ENCODE measurements around the gene ZNF423. TPM values are rescaled to one million over a fixed set of nuclear protein-coding genes. Genes with fewer than 3 reads are reported as not detected.

The ZNF423 gene
- total RNA-seq, 1 donor from 2014 or later = 22.5 TPM

DNA sequence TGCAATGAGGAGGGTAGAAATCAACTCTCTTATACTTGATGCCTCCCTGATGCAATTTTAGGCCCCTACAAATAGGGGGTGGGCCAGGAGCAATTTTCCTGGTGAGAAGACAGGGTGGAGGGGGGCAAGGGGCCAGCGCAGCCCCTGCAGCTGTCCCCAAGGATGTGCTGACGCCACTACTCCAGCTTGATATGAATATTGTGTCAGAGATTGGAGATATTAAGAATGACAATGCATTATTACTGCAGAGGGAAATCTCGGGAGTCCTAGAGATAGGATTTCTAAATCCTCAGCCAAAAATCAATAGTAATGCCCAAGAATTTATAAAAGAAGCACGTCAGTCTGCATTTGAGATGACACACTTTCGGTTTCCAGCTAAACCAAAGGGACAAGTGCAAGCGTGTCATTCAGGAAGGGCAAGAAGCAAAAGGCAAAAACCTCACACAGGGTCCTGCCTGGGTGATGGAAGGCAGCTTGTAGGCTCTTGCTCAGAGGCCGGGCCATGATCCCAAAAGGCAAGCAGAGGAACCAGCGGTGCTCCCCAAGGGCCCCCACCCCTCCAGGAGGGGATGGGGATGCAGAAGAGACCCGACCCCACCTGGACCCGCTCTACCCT, 303.5 kb downstream of the ZNF423 start:
- peak; percentile 44 for DNase-seq

DNA sequence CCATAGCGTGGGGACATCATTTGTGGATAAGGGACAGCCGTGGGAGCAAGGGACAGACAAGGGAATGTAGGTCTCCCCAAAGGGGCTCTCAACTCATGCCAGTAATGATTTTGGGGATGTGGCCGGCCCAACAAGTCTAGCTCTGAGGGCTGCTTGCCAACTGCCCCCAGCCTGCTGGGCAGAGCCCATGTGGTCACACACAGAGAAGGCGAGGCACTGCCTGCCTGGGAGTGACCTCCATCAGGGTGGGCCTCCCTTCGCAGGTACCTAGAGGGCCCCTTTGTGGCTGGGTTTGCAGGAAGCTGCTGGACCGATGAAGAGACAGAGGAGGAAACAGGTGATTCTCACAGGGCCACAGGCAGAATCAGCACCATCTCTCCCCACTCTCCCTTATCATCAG, 305.2 kb downstream of the ZNF423 start:
- DNase-seq = no peak

DNA sequence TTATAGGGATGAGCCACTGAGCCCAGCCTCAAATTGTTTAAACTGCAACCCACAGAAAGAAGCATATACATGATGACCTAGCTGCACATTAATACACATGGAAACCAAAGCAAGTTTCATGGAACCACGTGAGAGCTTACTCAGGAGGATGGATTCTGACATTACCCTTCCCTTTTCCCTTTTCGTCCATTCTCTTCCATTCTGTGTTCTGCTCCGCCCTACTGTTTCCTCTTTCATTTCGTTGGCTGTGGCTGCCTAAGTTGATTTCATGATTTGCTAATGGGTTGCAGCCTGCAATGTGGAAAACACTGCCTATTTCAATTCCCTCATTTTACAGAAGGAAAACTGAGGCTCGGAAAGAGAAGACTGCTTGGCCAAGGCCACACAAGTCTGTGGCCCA, 305.8 kb downstream of the ZNF423 start:
- no peak for DNase-seq

DNA sequence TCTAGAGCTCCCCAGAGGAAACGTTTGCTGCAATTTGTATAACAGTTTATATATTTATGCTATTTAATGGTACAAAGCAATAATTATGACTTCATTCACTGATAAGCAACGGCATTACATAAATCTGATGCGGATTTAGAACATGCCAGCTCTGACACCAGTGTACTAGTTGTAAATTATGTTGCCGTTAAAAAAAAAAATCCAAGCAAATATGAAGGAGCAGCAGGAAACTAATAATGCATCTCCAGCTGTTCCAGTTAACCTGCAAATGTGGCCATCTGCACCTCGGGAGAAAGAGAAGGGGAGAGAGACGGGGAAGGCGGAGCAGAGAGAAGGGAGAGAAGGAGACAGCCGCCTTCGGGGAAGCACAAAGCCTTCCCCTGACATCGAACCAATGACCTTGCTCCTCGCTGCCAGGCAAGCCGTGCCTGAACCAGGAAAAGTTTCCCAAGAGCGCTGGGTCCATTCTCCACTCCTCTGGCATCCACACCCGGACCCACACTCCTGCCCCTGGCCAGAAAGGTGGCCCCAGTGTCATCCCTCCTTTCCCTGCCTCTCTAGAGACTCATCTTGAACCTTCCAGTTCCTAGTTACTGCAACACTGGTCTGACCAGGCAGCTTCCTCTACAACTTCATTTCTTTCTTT, 307.5 kb downstream of the ZNF423 start:
- no peak for DNase-seq

DNA sequence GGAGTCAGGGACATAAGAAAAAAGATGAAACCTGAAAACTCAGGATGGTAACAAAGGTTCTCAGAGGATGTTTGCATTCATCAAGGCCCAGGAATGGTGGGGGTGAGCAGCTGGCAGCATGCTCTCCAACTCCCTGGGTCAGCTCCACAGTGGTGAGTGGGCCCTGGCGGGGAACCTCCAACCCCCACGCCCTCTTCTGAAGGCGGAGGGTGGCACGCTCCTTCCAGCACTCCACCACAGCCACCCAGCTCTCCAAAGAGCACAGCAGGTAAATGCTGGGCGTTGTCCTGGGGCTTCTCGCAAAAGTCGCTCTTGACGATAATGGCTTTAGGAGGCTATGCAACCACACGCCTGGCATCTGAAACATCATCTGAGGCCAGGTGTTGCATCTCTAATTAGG, 308.5 kb downstream of the ZNF423 start:
- DNase-seq = no peak

DNA sequence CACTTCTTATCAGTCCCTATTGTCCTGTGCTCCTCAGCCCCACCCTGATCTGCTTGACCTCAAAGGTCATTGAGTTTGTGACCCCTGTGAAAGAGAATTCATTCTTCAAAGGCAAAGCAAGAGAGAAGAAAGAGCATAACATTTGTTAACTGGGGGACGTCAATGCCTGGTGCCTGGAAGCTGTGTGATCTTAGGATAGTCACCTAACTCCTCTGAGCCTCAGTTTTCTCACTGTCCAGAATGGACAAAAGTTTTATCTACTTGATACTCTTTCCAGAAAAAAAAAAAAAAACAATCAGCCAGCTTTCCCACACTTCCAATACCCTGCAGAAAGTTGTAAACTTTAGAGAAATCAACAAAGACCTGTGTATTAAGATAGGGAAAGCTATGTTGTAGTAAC, 309.2 kb downstream of the ZNF423 start:
- no peak for DNase-seq

DNA sequence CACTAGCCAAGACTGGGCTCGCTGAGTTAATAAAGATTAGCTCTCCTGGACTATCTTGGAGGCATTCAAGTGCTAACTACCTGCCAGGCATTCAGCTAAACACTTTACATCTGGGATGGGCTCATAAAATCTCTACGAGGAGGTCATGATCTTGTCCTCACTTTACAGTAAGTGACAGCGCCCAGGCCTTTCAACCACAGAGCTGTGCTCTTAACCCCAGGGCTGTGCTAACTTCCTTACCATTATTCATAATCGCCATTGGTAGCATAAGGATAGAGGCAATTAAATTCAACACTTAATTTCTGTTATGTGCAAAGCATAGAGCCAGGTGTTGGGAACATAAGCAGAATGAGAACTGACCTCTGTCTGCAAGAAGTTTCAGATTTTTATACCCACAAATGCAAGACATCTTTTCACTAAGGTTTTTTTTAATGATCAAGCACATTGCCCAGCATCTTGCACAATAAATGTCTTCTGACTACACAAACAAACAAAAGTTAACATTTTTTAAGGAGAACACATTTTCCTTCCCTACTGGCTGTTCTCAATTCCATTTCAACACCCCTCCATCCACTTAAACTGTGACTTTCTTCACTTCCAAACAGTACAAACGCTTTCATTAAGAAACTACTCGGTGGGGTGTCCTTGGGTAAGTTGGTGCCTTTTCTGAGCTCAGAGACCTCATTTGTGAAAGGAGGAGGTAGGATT, 310.0 kb downstream of the ZNF423 start:
- no peak for DNase-seq

DNA sequence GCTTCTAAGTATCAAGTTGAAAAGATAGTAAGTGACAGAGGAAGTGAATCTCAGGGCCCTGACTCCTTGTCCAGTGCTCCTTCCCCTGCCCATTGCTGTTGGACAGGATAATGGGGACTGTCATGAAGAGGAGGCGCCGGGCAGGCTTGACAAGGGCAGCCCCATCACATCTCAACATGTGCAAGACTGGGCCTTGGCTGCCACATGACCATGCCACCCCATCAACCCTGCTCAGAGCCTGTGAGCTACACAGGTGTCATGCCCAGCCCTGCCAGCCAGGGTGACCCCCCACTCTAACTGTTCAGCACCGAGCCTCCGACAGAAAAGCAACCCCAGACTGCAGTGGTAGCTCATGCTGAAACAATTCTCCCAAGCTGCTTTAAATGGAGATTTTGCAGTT, 310.7 kb downstream of the ZNF423 start:
- no peak for DNase-seq

DNA sequence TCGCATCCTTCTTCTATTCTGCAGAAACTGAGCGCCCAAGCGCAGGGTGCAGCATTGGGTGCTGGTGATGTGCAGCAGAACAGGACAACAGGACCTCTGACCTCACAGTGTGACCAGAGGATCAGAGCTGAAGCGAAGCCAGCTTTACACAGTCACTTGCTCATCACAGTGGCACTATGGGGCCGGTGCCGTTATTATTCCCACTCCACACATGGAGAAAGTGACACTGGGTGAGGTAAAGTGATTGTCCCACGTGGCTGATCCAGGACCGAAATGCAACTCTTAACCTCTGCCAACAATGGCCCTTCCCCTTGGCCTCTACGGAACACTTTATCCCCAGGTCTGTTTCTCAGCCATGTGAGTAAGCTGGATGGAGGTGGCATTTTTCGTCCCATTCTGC, 311.1 kb downstream of the ZNF423 start:
- DNase-seq = no peak

DNA sequence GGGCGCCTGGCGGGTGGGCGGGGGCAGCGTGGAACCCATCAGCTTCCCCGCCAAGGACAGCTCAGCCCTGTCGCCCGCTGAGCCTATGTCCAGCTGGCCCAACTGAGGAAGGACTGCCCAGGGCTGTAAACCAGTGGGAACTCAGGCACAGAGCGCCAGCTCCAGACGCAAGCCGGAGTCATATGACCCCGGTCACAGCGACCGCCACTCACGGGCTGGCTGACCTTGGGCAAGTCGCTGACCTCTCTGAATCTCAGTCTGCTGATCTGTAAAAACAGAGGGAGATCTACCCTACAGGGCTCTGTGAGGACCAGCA, 312.3 kb downstream of the ZNF423 start:
- no peak for DNase-seq

DNA sequence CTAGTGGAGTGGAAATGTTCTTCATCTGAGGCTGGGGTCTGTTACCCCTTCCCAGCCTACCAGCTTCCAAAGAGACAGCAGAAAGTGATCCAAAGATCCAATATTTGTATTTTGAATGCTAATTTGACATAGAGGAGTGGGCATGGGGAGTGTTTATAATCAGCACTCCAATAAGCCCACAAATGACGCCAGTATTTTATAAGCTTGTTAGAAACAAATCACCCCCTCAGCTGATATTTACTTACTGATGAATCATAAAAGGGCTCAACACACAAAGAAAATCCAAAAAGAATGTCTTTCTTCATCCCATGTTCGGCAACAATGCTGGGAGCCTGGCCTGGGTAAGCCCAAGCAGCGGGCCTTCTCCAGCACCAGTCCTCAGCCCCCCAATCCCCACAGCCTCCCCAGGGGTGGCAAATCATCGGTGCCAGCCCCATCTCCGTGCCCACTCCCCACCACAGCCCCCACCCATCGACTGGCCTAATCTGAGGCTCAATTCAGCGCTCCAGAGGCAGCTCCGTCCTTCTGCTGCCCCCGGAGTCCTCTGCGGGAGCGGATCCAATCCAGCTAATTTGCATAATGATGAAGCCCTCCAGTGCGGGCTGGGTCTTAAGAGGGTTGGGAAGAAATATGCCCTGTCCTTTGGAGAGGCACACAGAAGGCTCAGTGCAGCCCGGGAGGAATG, 312.8 kb downstream of the ZNF423 start:
- peak; percentile 64 for DNase-seq

DNA sequence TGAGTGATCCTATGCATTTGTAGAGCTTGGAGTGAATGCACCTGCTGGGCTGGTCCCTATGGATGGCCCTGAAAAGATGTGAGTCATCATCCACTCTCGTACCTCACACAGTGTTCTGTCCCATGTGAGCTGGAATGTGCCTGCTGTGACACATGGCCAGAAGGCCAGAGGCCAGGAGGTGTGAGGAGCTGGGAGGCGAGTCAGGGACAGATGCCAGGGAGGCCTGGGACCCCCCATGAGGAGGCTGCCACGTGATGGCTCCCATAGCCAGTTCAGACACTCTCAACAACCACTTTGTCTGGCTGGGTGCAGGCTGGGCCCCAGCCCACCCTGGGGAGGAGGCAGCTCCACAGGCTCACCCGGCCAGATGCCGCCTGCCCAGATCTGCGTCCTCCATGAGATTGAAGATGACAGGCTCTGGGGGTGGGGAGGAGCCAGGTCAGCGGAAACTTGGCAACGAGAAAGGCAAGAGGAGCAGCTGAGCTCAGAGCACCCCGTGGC, 313.5 kb downstream of the ZNF423 start:
- peak; percentile 86 for DNase-seq

DNA sequence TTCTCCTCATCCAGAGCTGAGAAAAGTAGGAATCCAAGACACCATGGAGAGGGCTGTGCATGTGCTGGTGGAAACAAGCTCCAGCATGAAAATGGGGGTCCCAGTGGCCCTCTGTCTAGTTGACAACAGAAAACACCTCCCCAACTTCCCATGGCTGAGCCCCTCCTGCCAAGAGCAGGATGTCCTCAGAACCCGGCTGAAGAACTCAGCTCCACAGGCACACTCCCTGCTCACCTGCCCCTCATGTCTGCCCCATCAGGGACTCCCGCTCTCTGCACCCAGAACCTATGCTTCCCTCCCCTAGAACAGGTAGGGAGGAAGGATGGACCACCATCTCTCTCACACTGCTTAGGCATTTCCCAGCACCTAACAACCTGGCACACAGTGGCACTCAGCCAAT, 315.1 kb downstream of the ZNF423 start:
- no peak for DNase-seq

DNA sequence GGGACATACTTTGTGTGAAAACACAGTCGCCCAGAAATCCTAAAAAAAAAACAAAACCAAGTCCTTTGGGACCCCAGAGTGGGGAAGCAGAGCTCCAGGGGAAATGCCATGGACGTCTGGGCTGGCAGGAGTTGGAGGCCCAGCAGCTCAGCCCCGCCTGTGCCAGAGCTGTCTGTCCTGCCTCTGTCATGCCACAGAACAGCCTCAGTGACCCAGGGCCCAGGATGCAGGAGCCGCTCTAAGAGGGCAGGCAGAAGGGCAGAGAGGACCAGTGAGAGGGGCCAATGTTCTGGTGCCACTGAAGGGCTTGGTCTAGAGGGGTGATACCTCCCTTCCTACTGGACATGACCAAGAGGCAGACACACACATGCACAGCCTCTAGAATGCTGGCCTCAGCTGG, 316.2 kb downstream of the ZNF423 start:
- DNase-seq = no peak

DNA sequence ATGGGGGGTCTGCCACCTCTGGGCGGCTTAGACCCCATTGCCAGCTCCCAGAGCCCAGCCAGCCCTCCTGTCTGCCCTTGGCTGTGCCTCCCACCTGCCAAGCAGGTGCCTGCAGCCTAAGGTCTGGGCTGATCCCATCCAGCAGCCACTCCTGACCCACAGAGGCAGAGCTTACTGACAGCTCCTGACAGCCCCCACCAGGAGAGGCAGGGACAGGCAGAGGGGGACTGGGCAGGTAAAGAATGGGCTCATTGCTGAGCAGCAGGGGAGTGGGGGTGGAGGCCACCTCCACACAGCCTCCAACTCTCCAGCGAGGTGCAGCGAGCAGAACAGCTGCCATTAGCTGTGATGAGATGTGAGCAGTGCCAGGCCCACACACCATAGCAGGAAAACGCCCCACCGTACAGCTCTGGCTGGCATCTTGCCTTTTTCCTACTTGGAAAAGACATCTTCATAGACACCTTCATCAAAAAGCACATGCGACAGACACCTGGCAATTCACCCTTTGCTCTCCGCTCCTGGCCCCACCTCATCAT, 317.9 kb downstream of the ZNF423 start:
- peak; percentile 54 for DNase-seq

DNA sequence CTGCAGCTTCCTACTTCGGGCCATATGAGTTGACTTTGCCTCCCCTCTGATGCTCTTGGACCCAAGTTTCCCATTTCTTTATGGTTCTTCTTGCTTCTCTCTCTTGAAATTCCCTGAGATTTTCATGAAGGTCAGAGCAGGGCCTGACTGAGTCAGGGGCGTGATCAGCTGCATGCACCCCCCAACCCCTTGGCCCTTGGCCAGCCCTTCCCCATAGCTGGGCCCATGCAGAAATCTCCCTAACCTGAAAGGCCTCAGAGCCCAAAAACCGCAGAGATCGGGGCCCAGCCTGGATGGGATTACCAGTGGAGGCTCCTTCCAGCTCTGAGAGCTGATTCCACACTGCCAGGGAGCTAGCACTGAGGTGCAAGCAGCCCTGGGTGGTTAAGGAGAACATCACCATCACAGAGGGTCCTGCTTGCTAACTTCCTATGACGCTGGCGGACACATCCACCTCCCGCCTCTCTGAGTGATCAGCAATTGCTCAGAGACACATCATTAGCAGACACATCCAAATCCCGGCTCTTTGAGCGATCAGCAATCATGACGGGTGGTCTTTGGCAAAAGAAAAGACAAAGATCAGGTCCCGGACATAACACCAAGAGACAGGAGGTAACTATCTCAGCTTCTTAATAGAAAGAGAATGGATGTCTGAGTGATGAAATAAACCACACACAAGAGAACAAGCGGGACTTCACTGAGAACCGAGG, 320.9 kb downstream of the ZNF423 start:
- no peak for DNase-seq

DNA sequence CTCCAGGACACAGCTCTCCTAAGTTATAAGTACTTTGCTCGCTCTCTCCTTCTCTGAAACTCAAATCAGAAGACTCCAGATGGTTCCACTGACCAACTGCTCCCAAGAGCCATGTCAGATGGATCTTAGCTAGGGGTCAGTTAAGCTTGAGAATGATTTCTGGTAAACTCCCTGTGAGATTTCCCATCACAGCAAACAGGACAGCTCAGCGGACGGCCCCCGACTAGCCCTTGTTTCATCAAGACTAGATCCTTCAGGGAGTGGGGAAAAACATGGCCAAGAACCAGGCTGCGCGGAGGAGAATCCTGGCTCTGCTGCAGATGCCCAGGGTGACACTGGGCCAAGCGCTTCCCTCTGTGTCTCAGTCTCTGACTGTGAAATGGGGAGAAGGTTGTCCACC, 322.5 kb downstream of the ZNF423 start:
- no peak for DNase-seq

DNA sequence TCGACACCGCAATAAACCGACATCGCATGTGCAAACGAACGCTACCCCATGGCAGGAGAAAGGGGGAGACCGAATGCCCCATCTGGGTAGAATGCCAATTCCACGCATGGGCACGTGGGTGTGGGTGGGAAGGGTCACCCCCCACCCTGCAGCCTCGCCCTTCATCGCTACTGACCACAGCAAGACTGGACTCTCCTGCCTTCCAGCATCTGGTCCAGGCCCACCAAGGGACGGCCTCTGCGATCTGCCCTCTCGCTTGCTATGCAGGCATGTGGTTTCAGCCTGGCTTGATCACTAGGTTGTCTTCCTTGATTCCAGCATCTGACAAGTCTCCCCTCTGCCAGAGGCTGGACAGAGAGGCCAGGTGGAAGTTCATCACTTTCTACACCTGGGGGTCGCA, 323.0 kb downstream of the ZNF423 start:
- DNase-seq = no peak

DNA sequence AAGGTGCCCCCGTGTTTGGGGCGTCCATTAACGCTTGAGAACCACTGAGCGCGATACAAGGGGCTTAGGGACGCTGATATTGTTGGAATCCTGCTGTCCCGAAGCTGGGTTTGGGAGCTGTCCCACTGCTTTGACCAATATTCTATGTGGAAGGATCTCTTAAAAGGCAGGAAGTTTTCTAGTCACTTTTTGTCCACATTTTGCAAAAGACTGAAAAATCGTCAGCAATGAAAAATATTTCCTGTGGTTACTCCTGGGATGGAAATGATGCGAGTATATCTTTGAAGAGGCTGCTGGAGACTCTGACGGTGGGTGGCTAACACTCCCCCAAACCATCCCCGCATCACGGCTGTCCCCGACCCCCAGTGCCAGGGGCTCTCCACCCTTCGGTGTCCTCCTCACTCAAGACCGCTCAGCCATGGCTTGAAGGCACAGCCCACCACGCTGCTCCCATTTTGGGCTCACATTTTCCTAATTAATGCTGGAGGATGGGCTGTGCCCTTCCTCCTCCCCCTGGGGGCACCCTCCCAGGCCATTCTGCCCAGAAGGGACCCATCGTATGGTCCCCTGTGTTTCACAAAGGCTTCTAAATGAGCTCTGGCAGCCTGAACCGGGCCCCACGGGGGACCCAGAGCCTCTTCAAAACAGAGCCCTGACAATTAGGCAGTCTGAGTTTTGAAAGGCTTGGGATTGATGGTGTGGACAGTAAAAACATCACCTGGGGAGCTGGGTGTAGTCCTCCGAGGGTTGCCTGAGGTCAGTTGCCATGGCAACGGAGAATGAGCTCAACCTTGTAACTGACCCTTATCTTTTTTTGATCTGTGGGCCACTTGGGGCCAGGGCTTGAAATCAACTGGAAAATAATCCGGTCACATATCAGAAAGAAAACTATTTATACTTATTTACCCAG, 323.7 kb downstream of the ZNF423 start:
- no peak for DNase-seq

DNA sequence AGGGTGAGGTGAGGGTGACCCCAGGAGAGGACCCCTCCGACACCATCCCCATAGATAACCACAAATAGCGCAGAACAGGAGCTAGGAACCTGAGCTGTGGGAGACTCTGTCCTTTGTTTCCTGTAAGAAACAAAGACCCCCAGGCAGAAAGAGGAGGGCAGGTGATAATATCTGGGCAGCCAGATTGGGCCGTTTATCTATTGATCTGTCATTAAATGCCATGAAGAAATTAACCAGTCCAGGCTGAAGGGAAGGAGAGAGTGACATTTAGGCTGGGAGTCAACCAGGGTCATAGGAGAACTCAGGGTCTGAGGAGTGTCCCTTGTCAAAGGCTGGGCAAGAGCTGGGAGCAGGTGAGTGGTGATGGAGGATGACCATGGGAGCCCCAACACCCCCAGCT, 324.5 kb downstream of the ZNF423 start:
- no peak for DNase-seq

DNA sequence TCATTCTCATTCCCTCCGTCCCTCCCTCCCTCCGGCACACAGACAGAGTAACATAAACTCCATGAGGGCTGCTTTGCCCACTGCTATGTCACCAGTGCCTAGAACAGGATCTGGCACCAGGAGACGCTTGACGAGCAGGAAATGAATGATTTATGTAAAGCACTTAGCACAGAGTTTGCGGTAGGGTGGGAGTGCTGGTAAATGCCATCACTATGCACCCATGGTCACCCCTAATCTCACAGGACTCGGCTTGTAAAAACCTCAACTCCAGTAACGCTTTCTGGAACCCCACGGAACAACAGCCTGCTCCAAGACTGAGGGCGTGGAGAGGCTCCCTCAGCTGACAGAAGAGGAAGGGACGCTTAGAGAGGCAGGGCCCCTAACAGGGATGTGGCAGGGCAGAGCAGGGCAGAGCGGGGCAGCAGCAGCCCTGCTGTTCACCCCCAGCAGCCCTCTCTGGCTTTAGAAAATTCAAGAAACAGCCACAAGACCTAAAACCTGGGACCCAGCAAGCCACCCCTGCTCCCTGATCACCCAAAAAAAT, 325.4 kb downstream of the ZNF423 start:
- no peak for DNase-seq

All from tongue (tissue), 2 donors.